ENCODE data around the gene GALNT16.

DNA sequence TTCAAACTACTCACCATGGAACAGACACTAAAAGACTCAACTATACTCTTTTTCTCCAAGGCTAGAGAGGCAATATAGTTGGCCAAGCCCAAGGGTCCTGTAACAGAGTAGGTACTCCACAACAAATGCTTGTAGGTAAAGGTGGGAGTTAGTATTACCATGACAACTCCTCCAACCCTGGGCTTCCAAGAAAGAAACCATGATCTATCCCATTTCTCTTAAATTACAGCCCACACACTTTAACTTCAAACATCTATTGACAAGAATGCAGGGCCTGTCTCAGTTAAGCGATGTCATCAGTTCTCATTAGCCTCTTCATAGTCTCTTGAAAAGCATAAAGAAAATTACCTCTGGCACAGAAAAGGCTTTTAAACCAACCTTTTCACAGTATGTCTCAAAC lies 113.1 kb downstream of the GALNT16 start:
- TF ChIP-seq, protein P1, sequence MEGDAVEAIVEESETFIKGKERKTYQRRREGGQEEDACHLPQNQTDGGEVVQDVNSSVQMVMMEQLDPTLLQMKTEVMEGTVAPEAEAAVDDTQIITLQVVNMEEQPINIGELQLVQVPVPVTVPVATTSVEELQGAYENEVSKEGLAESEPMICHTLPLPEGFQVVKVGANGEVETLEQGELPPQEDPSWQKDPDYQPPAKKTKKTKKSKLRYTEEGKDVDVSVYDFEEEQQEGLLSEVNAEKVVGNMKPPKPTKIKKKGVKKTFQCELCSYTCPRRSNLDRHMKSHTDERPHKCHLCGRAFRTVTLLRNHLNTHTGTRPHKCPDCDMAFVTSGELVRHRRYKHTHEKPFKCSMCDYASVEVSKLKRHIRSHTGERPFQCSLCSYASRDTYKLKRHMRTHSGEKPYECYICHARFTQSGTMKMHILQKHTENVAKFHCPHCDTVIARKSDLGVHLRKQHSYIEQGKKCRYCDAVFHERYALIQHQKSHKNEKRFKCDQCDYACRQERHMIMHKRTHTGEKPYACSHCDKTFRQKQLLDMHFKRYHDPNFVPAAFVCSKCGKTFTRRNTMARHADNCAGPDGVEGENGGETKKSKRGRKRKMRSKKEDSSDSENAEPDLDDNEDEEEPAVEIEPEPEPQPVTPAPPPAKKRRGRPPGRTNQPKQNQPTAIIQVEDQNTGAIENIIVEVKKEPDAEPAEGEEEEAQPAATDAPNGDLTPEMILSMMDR (IDR thresholded peaks at IDR 0.05; ENCODE audit: low read depth, low read length, poor library complexity, severe bottlenecking) = no peak
- no peak for TF ChIP-seq EZH2phosphoT487 (IDR thresholded peaks at IDR 0.05; ENCODE audit: borderline replicate concordance, low read length)

Data from DOHH2 (cell line).